Gastroesophageal sphincter (tissue), 4 donors: ENCODE measurements around the gene SGIP1. TPM values are rescaled to one million over a fixed set of nuclear protein-coding genes. Genes with fewer than 3 reads are reported as not detected.

Experiments
- ATAC-seq: fragments of 150-250 bp; one replicate; pipeline ENCODE4 v1.9.1; 2016; ENCODE audit warnings: mild to moderate bottlenecking, moderate library complexity
- H3K27ac ChIP-seq, 4 donors: fragments of 200-600 bp; sonication (generic) in 3 of 4; 1 replicate in 3 of 4; 2 replicates in 1 of 4; pipeline ENCODE4 v1.5.1; 2016 to 2019
- H3K27me3 ChIP-seq: fragments of 200-600 bp; sonication (generic); one replicate; pipeline ENCODE4 v1.5.1; 2019
- H3K36me3 ChIP-seq, 2 donors: fragments of 200-600 bp; sonication (generic); one replicate each; pipeline ENCODE4 v1.5.1; 2019; ENCODE audit warnings: control low read depth in 1 of 2
- H3K4me1 ChIP-seq, 3 donors: fragments of 200-600 bp; sonication (generic); 1 replicate in 2 of 3; 2 replicates in 1 of 3; pipeline ENCODE4 v1.5.1; 2016 to 2019; ENCODE audit warnings: control low read depth in 2 of 3
- H3K4me3 ChIP-seq, 2 donors: fragments of 200-600 bp; sonication (generic); one replicate each; pipeline ENCODE4 v1.5.1; 2019; ENCODE audit warnings: mild to moderate bottlenecking in 1 of 2, moderate library complexity in 1 of 2
- H3K9me3 ChIP-seq, 3 donors: fragments of 200-600 bp; sonication (generic); one replicate each; pipeline ENCODE4 v1.5.1; 2017 to 2019; ENCODE audit warnings: control low read depth in 2 of 3
- EP300 ChIP-seq: sonication (generic); formaldehyde crosslinking; IDR thresholded peaks from one replicate; pipeline ENCODE4 v1.6.1; 2017; ENCODE audit warnings: antibody characterized with exemption, mild to moderate bottlenecking
- POLR2A ChIP-seq, 2 donors: fragments of 450-650 bp; IDR thresholded peaks; one replicate each; pipeline ENCODE4 v1.6.1; 2017; ENCODE audit warnings: antibody characterized with exemption in 2 of 2, mild to moderate bottlenecking in 2 of 2, moderate library complexity in 1 of 2
- POLR2AphosphoS5 ChIP-seq: sonication (generic); formaldehyde crosslinking; IDR thresholded peaks from one replicate; pipeline ENCODE4 v1.6.1; 2017; ENCODE audit warnings: antibody characterized with exemption
- WGBS, 2 donors: methylation state at CpG; one replicate each; pipeline ENCODE4 v1.1.5; 2018; ENCODE audit warnings: low coverage in 1 of 2; 5-methylcytosine and 5-hydroxymethylcytosine counted together
- total RNA-seq, 4 donors: library from RNA; depleted of rRNA; stranded (reverse); fragments of >200 nt; gene quantifications; one replicate each; pipeline ENCODE4 v1.1.0, GENCODE V29; 2016
- TF ChIP-seq, protein P1 (sequence below), 4 experiments: fragments of 200-600 bp in 2 of 4; fragments of 450-650 bp in 2 of 4; sonication (generic) in 1 of 4; IDR thresholded peaks; one replicate each; pipeline ENCODE4 v1.5.1; 2017 to 2019; ENCODE audit warnings: antibody characterized with exemption in 4 of 4, mild to moderate bottlenecking in 2 of 4, moderate library complexity in 2 of 4

The SGIP1 gene
- total RNA-seq, 4 donors from 2014 or later: 6.5 to 14.0 (median 10.7) TPM

DNA sequence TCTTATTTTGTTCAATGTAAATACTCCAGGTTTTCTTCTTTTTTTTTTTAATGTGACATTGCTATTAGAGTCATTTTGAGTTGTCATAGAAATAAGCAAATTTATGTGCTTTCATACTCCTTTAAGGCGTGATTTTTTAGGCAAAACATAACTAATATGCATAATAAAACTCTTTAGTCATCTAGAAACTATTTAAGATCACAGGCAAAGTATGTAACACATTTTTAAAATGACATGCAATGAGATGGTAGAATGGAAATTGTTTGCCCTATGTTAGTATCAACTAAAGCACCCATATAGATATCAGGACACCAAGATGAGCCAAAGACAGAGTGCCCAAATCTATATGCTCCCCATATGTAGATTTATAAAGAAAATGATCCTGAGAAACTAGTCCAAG is 41.5 kb upstream of the SGIP1 start:
- TF ChIP-seq POLR2A (IDR thresholded peaks at IDR 0.05) (no peak), POLR2AphosphoS5 (no peak), EP300 (no peak)
- TF ChIP-seq, protein P1, sequence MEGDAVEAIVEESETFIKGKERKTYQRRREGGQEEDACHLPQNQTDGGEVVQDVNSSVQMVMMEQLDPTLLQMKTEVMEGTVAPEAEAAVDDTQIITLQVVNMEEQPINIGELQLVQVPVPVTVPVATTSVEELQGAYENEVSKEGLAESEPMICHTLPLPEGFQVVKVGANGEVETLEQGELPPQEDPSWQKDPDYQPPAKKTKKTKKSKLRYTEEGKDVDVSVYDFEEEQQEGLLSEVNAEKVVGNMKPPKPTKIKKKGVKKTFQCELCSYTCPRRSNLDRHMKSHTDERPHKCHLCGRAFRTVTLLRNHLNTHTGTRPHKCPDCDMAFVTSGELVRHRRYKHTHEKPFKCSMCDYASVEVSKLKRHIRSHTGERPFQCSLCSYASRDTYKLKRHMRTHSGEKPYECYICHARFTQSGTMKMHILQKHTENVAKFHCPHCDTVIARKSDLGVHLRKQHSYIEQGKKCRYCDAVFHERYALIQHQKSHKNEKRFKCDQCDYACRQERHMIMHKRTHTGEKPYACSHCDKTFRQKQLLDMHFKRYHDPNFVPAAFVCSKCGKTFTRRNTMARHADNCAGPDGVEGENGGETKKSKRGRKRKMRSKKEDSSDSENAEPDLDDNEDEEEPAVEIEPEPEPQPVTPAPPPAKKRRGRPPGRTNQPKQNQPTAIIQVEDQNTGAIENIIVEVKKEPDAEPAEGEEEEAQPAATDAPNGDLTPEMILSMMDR (IDR thresholded peaks at IDR 0.05): no peak
- 93 to 100% methylated on average over 1 of the region's 1 CpG for WGBS, 2 donors
- H3K27me3 ChIP-seq: no peaks in the 10 kb centered on the region
- no peak overlapping the region for H3K27ac ChIP-seq
- H3K4me1 ChIP-seq: no peaks in the 10 kb centered on the region
- no peaks in the 10 kb centered on the region for H3K9me3 ChIP-seq
- H3K4me3 ChIP-seq: no peak overlapping the region
- no peaks in the 10 kb centered on the region for H3K36me3 ChIP-seq
- ATAC-seq: no peak

DNA sequence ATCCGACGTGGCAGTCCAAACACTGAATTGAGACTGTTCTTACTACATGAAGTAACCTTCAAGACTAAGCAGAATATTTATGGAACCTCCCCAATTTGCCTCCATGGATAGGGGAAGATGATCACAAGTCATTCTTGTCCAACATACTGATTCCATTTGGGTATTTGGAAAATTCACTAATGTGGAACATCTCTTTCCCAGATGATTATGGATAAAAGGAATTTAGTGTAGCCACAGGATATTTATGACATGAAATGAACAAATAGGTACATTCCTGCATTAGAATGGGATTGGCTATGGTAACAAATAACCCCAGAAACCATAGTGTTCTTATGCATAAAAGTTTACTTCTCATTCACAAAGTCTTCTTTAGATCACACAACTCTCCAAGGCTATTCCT is 40.2 kb upstream of the SGIP1 start:
- 89% methylated on average over 2 of the region's 2 CpGs; no CpG with 5 or more reads in 1 of the 2 donors for WGBS, 2 donors
- H3K27ac ChIP-seq: no peak overlapping the region
- no peaks in the 10 kb centered on the region for H3K27me3 ChIP-seq
- H3K36me3 ChIP-seq: no peaks in the 10 kb centered on the region
- no peaks in the 10 kb centered on the region for H3K4me1 ChIP-seq
- TF ChIP-seq, protein P1 (IDR thresholded peaks at IDR 0.05): no peak
- TF ChIP-seq EP300 (no peak), POLR2AphosphoS5 (no peak), POLR2A (IDR thresholded peaks at IDR 0.05) (no peak)
- no peaks in the 10 kb centered on the region for H3K9me3 ChIP-seq
- no peak overlapping the region for H3K4me3 ChIP-seq
- ATAC-seq: no peak

DNA sequence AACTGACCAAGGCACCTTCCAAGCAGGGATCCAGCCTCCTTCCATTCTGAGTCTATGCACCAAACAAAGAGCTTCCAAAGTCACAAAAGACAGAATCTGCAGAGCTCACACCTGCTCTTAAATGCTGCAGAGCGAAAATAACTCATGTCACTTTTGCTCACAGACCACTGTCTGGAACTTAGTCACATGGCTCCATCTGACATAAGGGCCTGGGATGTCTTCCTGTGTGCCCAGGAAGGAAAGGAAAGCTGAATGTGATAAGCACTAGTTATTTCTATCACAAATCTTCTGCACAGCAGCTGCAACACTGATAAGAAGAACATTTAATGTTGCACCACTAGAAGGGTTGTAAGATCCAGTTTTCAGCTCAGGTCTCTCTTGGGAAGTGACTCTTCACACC is 39.5 kb upstream of the SGIP1 start:
- H3K27ac ChIP-seq: no peak overlapping the region
- no peaks in the 10 kb centered on the region for H3K36me3 ChIP-seq
- no peak for ATAC-seq
- no peak for TF ChIP-seq EP300
- no peak for TF ChIP-seq POLR2AphosphoS5
- TF ChIP-seq POLR2A (IDR thresholded peaks at IDR 0.05): no peak
- TF ChIP-seq, protein P1 (IDR thresholded peaks at IDR 0.05): no peak
- H3K4me1 ChIP-seq: no peaks in the 10 kb centered on the region
- H3K27me3 ChIP-seq: no peaks in the 10 kb centered on the region
- no peaks in the 10 kb centered on the region for H3K9me3 ChIP-seq
- WGBS, 2 donors: 100% methylated on average over 1 of the region's 1 CpG
- H3K4me3 ChIP-seq: no peak overlapping the region

DNA sequence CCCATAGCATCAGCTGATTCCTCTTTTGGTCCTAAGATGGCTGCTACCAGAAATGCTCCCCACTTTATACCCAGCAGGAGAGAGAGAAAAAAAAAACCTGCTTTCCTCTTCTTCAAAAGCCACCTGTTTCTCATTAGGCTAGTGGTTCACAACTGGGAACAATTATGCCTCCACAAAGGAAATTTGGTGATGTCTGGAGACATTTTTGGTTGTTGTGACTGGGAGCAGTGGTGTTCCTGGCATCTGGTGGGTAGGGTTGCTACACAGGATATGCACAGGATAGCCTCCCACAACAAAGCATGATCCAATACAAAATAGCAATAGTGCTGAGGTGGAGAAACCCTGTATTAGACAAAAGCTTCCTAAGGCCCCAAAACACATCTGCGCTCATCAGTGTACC is 38.5 kb upstream of the SGIP1 start:
- TF ChIP-seq, protein P1 (IDR thresholded peaks at IDR 0.05): no peak
- TF ChIP-seq POLR2A (IDR thresholded peaks at IDR 0.05) (no peak), POLR2AphosphoS5 (no peak), EP300 (no peak)
- Histone ChIP-seq H3K27me3 (no peaks in the 10 kb centered on the region), H3K27ac (no peak overlapping the region), H3K4me3 (no peak overlapping the region), H3K36me3 (no peaks in the 10 kb centered on the region), H3K9me3 (no peaks in the 10 kb centered on the region), H3K4me1 (no peaks in the 10 kb centered on the region)
- 88 to 100% methylated on average over 1 of the region's 1 CpG for WGBS, 2 donors
- ATAC-seq: no peak

DNA sequence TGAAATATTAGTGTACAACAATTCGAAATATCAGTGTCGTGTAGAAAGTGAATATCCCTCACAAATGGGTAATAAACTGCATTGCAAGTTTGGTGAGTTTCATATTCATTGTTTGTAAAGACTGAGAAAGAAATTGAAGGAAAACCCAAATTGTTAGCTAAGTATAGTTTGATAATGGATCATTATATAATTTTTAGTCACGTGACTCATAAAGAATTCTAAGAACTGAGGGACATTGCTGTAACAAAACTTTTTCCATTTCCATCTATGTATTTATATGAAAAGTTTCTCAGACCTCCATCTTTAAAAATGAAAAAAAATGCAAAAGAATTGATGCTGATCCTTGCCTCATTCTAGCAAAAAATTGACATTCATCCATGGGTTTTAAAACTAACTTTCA is 36.0 kb upstream of the SGIP1 start:
- WGBS, 2 donors: 84 to 100% methylated on average over 2 to 3 of the region's 3 CpGs
- Histone ChIP-seq H3K4me3 (no peak overlapping the region), H3K9me3 (no peaks in the 10 kb centered on the region), H3K4me1 (no peaks in the 10 kb centered on the region), H3K27ac (no peak overlapping the region), H3K27me3 (no peaks in the 10 kb centered on the region), H3K36me3 (no peaks in the 10 kb centered on the region)
- no peak for ATAC-seq
- TF ChIP-seq POLR2A (IDR thresholded peaks at IDR 0.05) (no peak), POLR2AphosphoS5 (no peak), EP300 (no peak)
- TF ChIP-seq, protein P1 (IDR thresholded peaks at IDR 0.05): no peak
